Right cardiac atrium (tissue), 5 donors: ENCODE data around the gene LAMA4. TPM values are rescaled to one million over a fixed set of nuclear protein-coding genes. Genes with fewer than 3 reads are reported as not detected.

ENCODE experiments used
- ATAC-seq, 2 donors: fragments of 200-7000 bp; cut with Tn5 transposase; one replicate each; pipeline versions ENCODE4 v1.8.0 to v1.9.1; 2020; ENCODE audit warnings: moderate library complexity in 2 of 2, mild to moderate bottlenecking in 1 of 2
- DNase-seq, 3 donors: peaks; one replicate each; pipeline ENCODE4 v3.0.0-alpha.2; 2020
- H3K27ac ChIP-seq: one replicate; pipeline ENCODE4 v1.5.1; 2013; ENCODE audit warnings: mild to moderate bottlenecking, low read length, control low read depth, moderate library complexity
- H3K27me3 ChIP-seq: one replicate; pipeline ENCODE4 v1.6.1; 2013; ENCODE audit not compliant: control insufficient read depth, insufficient read depth
- H3K4me1 ChIP-seq: one replicate; pipeline ENCODE4 v1.6.1; 2013; ENCODE audit warnings: low read length; ENCODE audit not compliant: control insufficient read depth, insufficient read depth
- H3K4me3 ChIP-seq: one replicate; pipeline ENCODE4 v1.5.1; 2013; ENCODE audit warnings: low read length, control low read depth
- H3K9me3 ChIP-seq: one replicate; pipeline ENCODE4 v1.6.1; 2013; ENCODE audit warnings: low read length; ENCODE audit not compliant: control insufficient read depth
- WGBS: extraction: QIAGEN DNeasy Blood & Tissue Kit; methylation state at CpG from one replicate; pipeline ENCODE4 v1.1.7; 2013; 5-methylcytosine and 5-hydroxymethylcytosine counted together
- intact Hi-C, 4 donors: fragments of 100-400 bp; cut with DNase I; formaldehyde crosslinking; loops; one replicate each; pipeline versions ENCODE4 v1.11.0 to v1.14.0; 2022 to 2023
- polyA plus RNA-seq: library from polyadenylated mRNA; stranded (reverse); fragments of 200-250 nt; gene quantifications from one replicate; pipeline ENCODE4 v1.2.3, GENCODE V29; 2013
- total RNA-seq, 4 donors: library from RNA; stranded (reverse); fragmentation: NEBNext Ultra II Directional; extraction: Animal tissue kit (Norgen Biotek cat#: 25700); gene quantifications; one replicate each; pipeline ENCODE4 v1.2.1, GENCODE V29; 2021
- donor health status: healthy with polysubstance abuse.
- donor health status: DM: no; HTN: yes; CAD: no.
- donor health status: DM: no; HTN: no; CAD: no.
- donor health status: DM: no; HTN: yes; CAD: no; lungs with severe emphysema.
- donor health status: DM: yes; HTN: yes; CAD: no.

Gene LAMA4
- total and polyA plus RNA-seq, 5 donors: 24.2 to 45.8 (median 33.3) TPM

GRCh38 chr6:112289038-112289566, 34.7 kb upstream of the LAMA4 start:
- intact Hi-C loops: loop anchor here in 1 of 4 donors (10.0 kb wide), 1 partner anchor 104 kb away; no protein-coding TSS in a partner anchor
- Histone ChIP-seq H3K4me3 (no peak overlapping the region), H3K27me3 (no peaks in the 10 kb centered on the region), H3K27ac (peak overlapping the region; percentile 5), H3K4me1 (peaks cover 5% of the 10 kb centered on the region), H3K9me3 (no peaks in the 10 kb centered on the region)
- peak; percentile 95 to 96 for ATAC-seq
- peak; percentile 82 to 92 (median 89) for DNase-seq
- 41% methylated on average over 4 of the region's 4 CpGs for WGBS

GRCh38 chr6:112288475-112288874, 34.1 kb upstream of the LAMA4 start:
- intact Hi-C loops: loop anchor here in 1 of 4 donors (10.0 kb wide), 1 partner anchor 104 kb away; no protein-coding TSS in a partner anchor
- no peak overlapping the region for H3K4me3 ChIP-seq
- H3K9me3 ChIP-seq: no peaks in the 10 kb centered on the region
- peak in 1 of 2 donors; percentile 17 for ATAC-seq
- peaks cover 5% of the 10 kb centered on the region for H3K4me1 ChIP-seq
- DNase-seq: no peak
- no peaks in the 10 kb centered on the region for H3K27me3 ChIP-seq
- H3K27ac ChIP-seq: no peak overlapping the region

GRCh38 chr6:112287577-112288225, 33.3 kb upstream of the LAMA4 start:
- WGBS: 64% methylated on average over 4 of the region's 4 CpGs

GRCh38 chr6:112286500-112287144, 32.3 kb upstream of the LAMA4 start:
- Histone ChIP-seq H3K9me3 (no peaks in the 10 kb centered on the region), H3K27ac (no peak overlapping the region), H3K4me1 (peaks cover 3% of the 10 kb centered on the region), H3K4me3 (no peak overlapping the region), H3K27me3 (no peaks in the 10 kb centered on the region)
- DNase-seq (no peak), ATAC-seq (no peak)
- intact Hi-C loops: loop anchor here in 1 of 4 donors (10.0 kb wide), 1 partner anchor 102 kb away; no protein-coding TSS in a partner anchor
- WGBS: 65% methylated on average over 1 of the region's 1 CpG

More at GRCh38 chr6:112287577-112288225, 33.3 kb upstream of the LAMA4 start:
- H3K27me3 ChIP-seq: no peaks in the 10 kb centered on the region
- H3K4me3 ChIP-seq: no peak overlapping the region
- H3K27ac ChIP-seq: no peak overlapping the region
- no peaks in the 10 kb centered on the region for H3K9me3 ChIP-seq
- ATAC-seq (no peak), DNase-seq (no peak)
- intact Hi-C loops: loop anchor here in 1 of 4 donors (10.0 kb wide), 1 partner anchor 103 kb away; no protein-coding TSS in a partner anchor
- H3K4me1 ChIP-seq: peaks cover 3% of the 10 kb centered on the region

GRCh38 chr6:112286010-112286409, 31.6 kb upstream of the LAMA4 start:
- DNase-seq (no peak), ATAC-seq (no peak)
- Histone ChIP-seq H3K9me3 (no peaks in the 10 kb centered on the region), H3K4me1 (peaks cover 3% of the 10 kb centered on the region), H3K27me3 (no peaks in the 10 kb centered on the region), H3K4me3 (no peak overlapping the region), H3K27ac (no peak overlapping the region)
- 54% methylated on average over 2 of the region's 2 CpGs for WGBS
- intact Hi-C loops: loop anchor here in 1 of 4 donors (10.0 kb wide), 1 partner anchor 101 kb away; no protein-coding TSS in a partner anchor

GRCh38 chr6:112284603-112285002, 30.2 kb upstream of the LAMA4 start:
- Histone ChIP-seq H3K27ac (no peak overlapping the region), H3K4me1 (peaks cover 3% of the 10 kb centered on the region), H3K9me3 (no peaks in the 10 kb centered on the region), H3K4me3 (no peak overlapping the region), H3K27me3 (no peaks in the 10 kb centered on the region)
- ATAC-seq (no peak), DNase-seq (no peak)
- intact Hi-C loops: loop anchor here in 1 of 4 donors (10.0 kb wide), 1 partner anchor 100 kb away; no protein-coding TSS in a partner anchor

GRCh38 chr6:112283621-112284020, 29.3 kb upstream of the LAMA4 start:
- peaks cover 3% of the 10 kb centered on the region for H3K4me1 ChIP-seq
- ATAC-seq: no peak
- intact Hi-C loops: loop anchor here in 1 of 4 donors (10.0 kb wide), 1 partner anchor 99 kb away; no protein-coding TSS in a partner anchor
- no peak overlapping the region for H3K27ac ChIP-seq
- no peak for DNase-seq
- no peak overlapping the region for H3K4me3 ChIP-seq
- no peaks in the 10 kb centered on the region for H3K27me3 ChIP-seq
- H3K9me3 ChIP-seq: no peaks in the 10 kb centered on the region
- WGBS: 98% methylated on average over 4 of the region's 4 CpGs

GRCh38 chr6:112281821-112282615, 27.7 kb upstream of the LAMA4 start:
- Histone ChIP-seq H3K27ac (no peak overlapping the region), H3K4me1 (peaks cover 1% of the 10 kb centered on the region), H3K27me3 (no peaks in the 10 kb centered on the region), H3K4me3 (no peak overlapping the region), H3K9me3 (no peaks in the 10 kb centered on the region)
- peak; percentile 87 to 93 for ATAC-seq
- WGBS: 8% methylated on average over 4 of the region's 4 CpGs
- intact Hi-C loops: loop anchor here in 1 of 4 donors (10.0 kb wide), 1 partner anchor 97 kb away; no protein-coding TSS in a partner anchor
- peak; percentile 63 to 78 (median 65) for DNase-seq

- Histone ChIP-seq H3K27ac (no peak overlapping the region), H3K9me3 (no peaks in the 10 kb centered on the region), H3K4me1 (no peaks in the 10 kb centered on the region), H3K27me3 (no peaks in the 10 kb centered on the region), H3K4me3 (no peak overlapping the region)
- 51% methylated on average over 5 of the region's 5 CpGs for WGBS
- ATAC-seq (peak; percentile 49 to 67), DNase-seq (peak in 2 of 3 donors; percentile 20 to 51)
- intact Hi-C loops: no loop called here
Measured at GRCh38 chr6:112279031-112279935, 24.9 kb upstream of the LAMA4 start.

GRCh38 chr6:112275365-112275764, 21.0 kb upstream of the LAMA4 start:
- intact Hi-C loops: no loop called here
- Histone ChIP-seq H3K4me1 (no peaks in the 10 kb centered on the region), H3K27ac (no peak overlapping the region), H3K4me3 (no peak overlapping the region), H3K27me3 (no peaks in the 10 kb centered on the region), H3K9me3 (no peaks in the 10 kb centered on the region)
- DNase-seq (no peak), ATAC-seq (no peak)
